HCT116 (cell line): Measurements from ENCODE around the gene PLEKHH2. TPM values are rescaled to one million over a fixed set of nuclear protein-coding genes. Genes with fewer than 3 reads are reported as not detected.

ENCODE experiments used
- ATAC-seq: fragments of 200-7000 bp; cut with Tn5 transposase; 2 replicates; pipeline ENCODE4 v1.9.1; 2020; ENCODE audit warnings: mild to moderate bottlenecking, moderate library complexity
- BruUV-seq: library from RNA; stranded (reverse); fragments of 400-500 nt; replicated peaks from 2 replicates; lab custom pipeline; 2021; lab: Mats Ljungman, UMichigan
- CTCF ChIA-PET: fragments of 300-600 bp; sonication (Branson Sonifier 250); formaldehyde crosslinking; loops from one replicate; lab custom pipeline; 2021; ENCODE audit warnings: antibody characterized with exemption; lab: Charles Lee
- POLR2A ChIA-PET: fragments of 300-600, 350-600 bp; sonication (Branson Sonifier 250); formaldehyde crosslinking; loops from one replicate; lab custom pipeline; 2021; ENCODE audit warnings: antibody characterized with exemption; lab: Charles Lee
- RAD21 ChIA-PET, 2 experiments: fragments of 300-600 bp; sonication (Branson Sonifier 250); formaldehyde crosslinking; loops; one replicate each; lab custom pipeline; 2023; ENCODE audit warnings: low total read pairs in 2 of 2; ENCODE audit not compliant: uncharacterized antibody in 2 of 2, unreplicated experiment in 2 of 2, low non-redundant PET in 1 of 2; lab: Charles Lee
- DNase-seq: peaks from one replicate; pipeline ENCODE4 v3.0.0-alpha.2; 2010; ENCODE audit warnings: low read depth, low spot score
- H2AFZ ChIP-seq: fragments of 200-600 bp; shearing (Covaris generic), sonication (generic); 2 replicates; pipeline ENCODE4 v1.6.1; 2017; ENCODE audit warnings: low read depth, mixed run types, mixed read lengths, antibody characterized with exemption, low read length; ENCODE audit not compliant: poor library complexity, severe bottlenecking
- H3K27ac ChIP-seq: 2 replicates; pipeline ENCODE4 v1.5.1; 2012; ENCODE audit warnings: low read depth, low read length
- H3K27me3 ChIP-seq: fragments of 200-600 bp; sonication (generic); 2 replicates; pipeline ENCODE4 v1.6.1; 2016; ENCODE audit warnings: mixed run types, low read length, mixed read lengths; ENCODE audit not compliant: insufficient read depth
- H3K36me3 ChIP-seq, 2 experiments: fragments of 200-500 bp in 1 of 2; fragments of 200-600 bp in 1 of 2; sonication (Bioruptor generic) in 1 of 2; sonication (generic) in 1 of 2; 2 replicates each; pipeline versions ENCODE4 v1.5.1 to v1.6.1; 2014 to 2016; ENCODE audit warnings: low read length in 2 of 2, inconsistent platforms in 1 of 2, mixed read lengths in 1 of 2, mixed run types in 1 of 2; ENCODE audit not compliant: insufficient read depth in 2 of 2, control insufficient read depth in 1 of 2
- H3K4me1 ChIP-seq, 2 experiments: fragments of 200-600 bp in 1 of 2; sonication (generic) in 1 of 2; 2 replicates each; pipeline versions ENCODE4 v1.5.1 to v1.6.1; 2012 to 2017; ENCODE audit warnings: low read length in 2 of 2, inconsistent platforms in 1 of 2, mild to moderate bottlenecking in 1 of 2, mixed read lengths in 1 of 2, mixed run types in 1 of 2, moderate library complexity in 1 of 2; ENCODE audit not compliant: insufficient read depth in 2 of 2, control insufficient read depth in 1 of 2
- H3K4me2 ChIP-seq: fragments of 200-600 bp; sonication (generic); 2 replicates; pipeline ENCODE4 v1.6.1; 2017; ENCODE audit warnings: mixed run types, low read length, mixed read lengths
- H3K4me3 ChIP-seq, 2 experiments: fragments of 200-600 bp in 1 of 2; sonication (generic) in 1 of 2; replicated peaks in 1 of 2; 2 replicates each; pipeline ENCODE4 v1.5.1; 2011 to 2016; ENCODE audit warnings: low read length in 2 of 2, control low read depth in 1 of 2, low read depth in 1 of 2, mild to moderate bottlenecking in 1 of 2, mixed read lengths in 1 of 2, mixed run types in 1 of 2
- H3K79me2 ChIP-seq: fragments of 200-600 bp; sonication (generic); 2 replicates; pipeline ENCODE4 v1.6.1; 2017; ENCODE audit warnings: mild to moderate bottlenecking, mixed run types, low read length, moderate library complexity, mixed read lengths; ENCODE audit not compliant: insufficient read depth
- H3K9ac ChIP-seq: fragments of 200-600 bp; sonication (generic); 2 replicates; pipeline ENCODE4 v1.6.1; 2016; ENCODE audit warnings: low read length, mixed read lengths
- H3K9me2 ChIP-seq: fragments of 200-600 bp; sonication (generic), shearing (Covaris generic); 2 replicates; pipeline ENCODE4 v1.6.1; 2017; ENCODE audit warnings: mixed run types, mild to moderate bottlenecking, moderate library complexity; ENCODE audit not compliant: insufficient read depth
- H3K9me3 ChIP-seq, 2 experiments: fragments of 200-500 bp in 1 of 2; fragments of 200-600 bp in 1 of 2; sonication (Bioruptor generic) in 1 of 2; sonication (generic) in 1 of 2; 2 replicates each; pipeline ENCODE4 v1.6.1; 2014 to 2017; ENCODE audit warnings: low read length in 2 of 2, mixed read lengths in 2 of 2, inconsistent platforms in 1 of 2, low read depth in 1 of 2, mild to moderate bottlenecking in 1 of 2, mixed run types in 1 of 2, moderate library complexity in 1 of 2; ENCODE audit not compliant: control insufficient read depth in 1 of 2, insufficient read depth in 1 of 2
- H4K20me1 ChIP-seq: fragments of 200-600 bp; sonication (generic), shearing (Covaris generic); 2 replicates; pipeline ENCODE4 v1.6.1; 2017; ENCODE audit warnings: mixed run types, mild to moderate bottlenecking, moderate library complexity; ENCODE audit not compliant: insufficient read depth
- CBX3 ChIP-seq: IDR thresholded peaks from 2 replicates; pipeline ENCODE4 v1.6.1; 2012; ENCODE audit warnings: low read depth
- CEBPB ChIP-seq: IDR thresholded peaks from 2 replicates; pipeline ENCODE4 v1.6.1; 2012; ENCODE audit warnings: low read depth
- EGR1 ChIP-seq: IDR thresholded peaks from 2 replicates; pipeline ENCODE4 v1.6.1; 2012; ENCODE audit warnings: low read depth
- EZH2 ChIP-seq: fragments of 200-600 bp; sonication (generic); IDR thresholded peaks from 2 replicates; pipeline ENCODE4 v1.6.1; 2017; ENCODE audit warnings: antibody characterized with exemption, mixed run types
- EZH2phosphoT487 ChIP-seq: fragments of 200-600 bp; IDR thresholded peaks from 2 replicates; pipeline ENCODE4 v1.6.1; 2018; ENCODE audit warnings: antibody characterized with exemption, borderline replicate concordance
- FOSL1 ChIP-seq: IDR thresholded peaks from 2 replicates; pipeline ENCODE4 v1.6.1; 2012; ENCODE audit warnings: low read depth
- JUND ChIP-seq: IDR thresholded peaks from 2 replicates; pipeline ENCODE4 v1.6.1; 2012
- POLR2A ChIP-seq: IDR thresholded peaks from 2 replicates; pipeline ENCODE4 v1.7.0; 2011; ENCODE audit warnings: borderline replicate concordance; ENCODE audit not compliant: insufficient read depth, insufficient read length; ENCODE audit errors: extremely low read depth
- POLR2AphosphoS5 ChIP-seq: IDR thresholded peaks from 2 replicates; pipeline ENCODE4 v1.6.1; 2011; ENCODE audit warnings: mild to moderate bottlenecking, low read depth, low read length, moderate library complexity
- RAD21 ChIP-seq: IDR thresholded peaks from 2 replicates; pipeline ENCODE4 v1.6.1; 2012; ENCODE audit warnings: low read depth, mild to moderate bottlenecking
- SIN3A ChIP-seq: IDR thresholded peaks from 2 replicates; pipeline ENCODE4 v1.6.1; 2012; ENCODE audit warnings: low read depth
- SP1 ChIP-seq: IDR thresholded peaks from 2 replicates; pipeline ENCODE4 v1.6.1; 2012; ENCODE audit warnings: low read depth
- SRF ChIP-seq: IDR thresholded peaks from 2 replicates; pipeline ENCODE4 v1.6.1; 2012; ENCODE audit warnings: low read depth
- TCF7L2 ChIP-seq: IDR thresholded peaks from 2 replicates; pipeline ENCODE4 v1.7.0; 2011; ENCODE audit warnings: borderline replicate concordance, inconsistent platforms; ENCODE audit not compliant: insufficient read depth, insufficient read length; ENCODE audit errors: extremely low read depth
- ZNF274 ChIP-seq: fragments of 200-500 bp; sonication (Bioruptor generic); IDR thresholded peaks from 2 replicates; pipeline ENCODE4 v1.6.1; 2014; ENCODE audit warnings: mild to moderate bottlenecking, low read depth, low read length, inconsistent platforms
- intact Hi-C: fragments of 100-400 bp; cut with micrococcal nuclease; formaldehyde crosslinking; loops from 2 replicates; pipeline ENCODE4 v1.10.0; 2022
- total RNA-seq: library from RNA; stranded (reverse); gene quantifications from one replicate; pipeline ENCODE4 v1.2.1, GENCODE V29; 2021; ENCODE audit not compliant: unreplicated experiment
- TF ChIP-seq, protein P1 (sequence below): IDR thresholded peaks from 2 replicates; pipeline ENCODE4 v1.6.1; 2011; ENCODE audit warnings: mild to moderate bottlenecking, low read length, moderate library complexity; ENCODE audit not compliant: insufficient replicate concordance; ENCODE audit errors: extremely low read depth
- TF ChIP-seq, protein P2 (sequence below), 3 experiments: fragments of 200-600 bp in 1 of 3; sonication (generic) in 1 of 3; IDR thresholded peaks in 2 of 3; conservative IDR thresholded peaks in 1 of 3; 2 replicates each; pipeline ENCODE4 v1.5.1; 2012 to 2017; ENCODE audit warnings: low read depth in 2 of 3, low read length in 2 of 3, antibody characterized with exemption in 1 of 3, borderline replicate concordance in 1 of 3, control low read depth in 1 of 3, mild to moderate bottlenecking in 1 of 3, mixed read lengths in 1 of 3, mixed run types in 1 of 3, moderate library complexity in 1 of 3; ENCODE audit not compliant: insufficient read depth in 1 of 3
- TF ChIP-seq, protein P3 (sequence below): IDR thresholded peaks from 2 replicates; pipeline ENCODE4 v1.6.1; 2012; ENCODE audit warnings: low read depth
- TF ChIP-seq, protein P4 (sequence below): IDR thresholded peaks from 2 replicates; pipeline ENCODE4 v1.6.1; 2012
- TF ChIP-seq, protein P5 (sequence below): IDR thresholded peaks from 2 replicates; pipeline ENCODE4 v1.6.1; 2012

The PLEKHH2 gene
- total RNA-seq, 1 experiment from 2014 or later: 7.8 TPM

DNA sequence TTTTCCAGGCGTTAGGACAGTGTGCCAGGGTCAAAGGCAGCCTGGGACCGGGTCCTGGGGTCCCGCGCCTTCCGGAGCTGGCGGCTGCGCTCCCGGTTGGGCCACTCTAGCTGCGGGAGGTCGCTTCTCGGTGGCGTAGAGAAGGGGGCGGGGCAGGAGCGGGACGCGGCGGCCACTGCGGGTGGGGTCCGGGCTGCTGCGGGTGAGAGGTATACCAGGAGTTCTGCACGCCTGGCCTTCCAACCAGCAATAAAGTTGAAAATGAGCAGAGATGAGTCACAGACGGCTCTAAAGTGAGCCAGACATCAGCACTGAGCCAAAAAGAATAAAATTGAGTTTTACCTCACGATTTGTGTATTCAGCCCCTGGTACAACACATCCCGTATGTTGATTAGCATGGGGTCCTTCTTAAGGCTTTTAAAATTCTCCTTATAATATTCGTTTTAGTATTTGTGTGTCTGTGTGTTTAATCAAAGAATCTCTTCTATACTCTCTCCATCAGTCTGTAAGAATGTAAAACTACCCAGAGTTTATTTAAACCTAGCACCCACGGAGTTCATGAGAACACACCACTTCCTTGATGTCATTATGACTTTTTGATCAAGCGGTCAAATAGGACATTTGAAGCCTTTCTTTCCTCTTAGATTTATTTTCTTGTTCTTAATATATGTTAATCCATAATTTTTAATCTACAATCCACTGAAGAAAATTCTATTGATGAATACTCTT is 39.4 kb downstream of the PLEKHH2 start, which contains the start of gene C1GALT1C1L:
Gene C1GALT1C1L (minus strand): TSS at position 108 of the 729 bp plus-strand sequence. CDS start 107 bp downstream, at position 1.
- BruUV-seq: no TSS peak
- intact Hi-C loops: no loop called here
- ATAC-seq: peak; percentile 84
- Histone ChIP-seq H4K20me1 (no peaks in the 10 kb centered on the region), H3K4me3 (peak within 1 kb of the TSS; percentile 39 to 49), H2AFZ (peak within 1 kb of the TSS; percentile 2), H3K36me3 (no peaks in the 10 kb centered on the region), H3K27ac (no peak within 1 kb of the TSS), H3K4me1 (peaks cover 0 to 2% of the 10 kb centered on the region in 2 experiments; a peak in 1 of 4 replicates), H3K79me2 (no peaks in the 10 kb centered on the region), H3K9me2 (no peaks in the 10 kb centered on the region), H3K9me3 (no peaks in the 10 kb centered on the region), H3K27me3 (no peaks in the 10 kb centered on the region), H3K4me2 (peak within 1 kb of the TSS; percentile 59), H3K9ac (0 out of 2 replicates have a peak within 1 kb of the TSS, but pooled peaks have one; percentile 11)
- TF ChIP-seq, protein P1, sequence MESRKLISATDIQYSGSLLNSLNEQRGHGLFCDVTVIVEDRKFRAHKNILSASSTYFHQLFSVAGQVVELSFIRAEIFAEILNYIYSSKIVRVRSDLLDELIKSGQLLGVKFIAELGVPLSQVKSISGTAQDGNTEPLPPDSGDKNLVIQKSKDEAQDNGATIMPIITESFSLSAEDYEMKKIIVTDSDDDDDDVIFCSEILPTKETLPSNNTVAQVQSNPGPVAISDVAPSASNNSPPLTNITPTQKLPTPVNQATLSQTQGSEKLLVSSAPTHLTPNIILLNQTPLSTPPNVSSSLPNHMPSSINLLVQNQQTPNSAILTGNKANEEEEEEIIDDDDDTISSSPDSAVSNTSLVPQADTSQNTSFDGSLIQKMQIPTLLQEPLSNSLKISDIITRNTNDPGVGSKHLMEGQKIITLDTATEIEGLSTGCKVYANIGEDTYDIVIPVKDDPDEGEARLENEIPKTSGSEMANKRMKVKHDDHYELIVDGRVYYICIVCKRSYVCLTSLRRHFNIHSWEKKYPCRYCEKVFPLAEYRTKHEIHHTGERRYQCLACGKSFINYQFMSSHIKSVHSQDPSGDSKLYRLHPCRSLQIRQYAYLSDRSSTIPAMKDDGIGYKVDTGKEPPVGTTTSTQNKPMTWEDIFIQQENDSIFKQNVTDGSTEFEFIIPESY: no peak
- TF ChIP-seq EZH2: no peak
- no peak for TF ChIP-seq POLR2A
- TF ChIP-seq, protein P2, sequence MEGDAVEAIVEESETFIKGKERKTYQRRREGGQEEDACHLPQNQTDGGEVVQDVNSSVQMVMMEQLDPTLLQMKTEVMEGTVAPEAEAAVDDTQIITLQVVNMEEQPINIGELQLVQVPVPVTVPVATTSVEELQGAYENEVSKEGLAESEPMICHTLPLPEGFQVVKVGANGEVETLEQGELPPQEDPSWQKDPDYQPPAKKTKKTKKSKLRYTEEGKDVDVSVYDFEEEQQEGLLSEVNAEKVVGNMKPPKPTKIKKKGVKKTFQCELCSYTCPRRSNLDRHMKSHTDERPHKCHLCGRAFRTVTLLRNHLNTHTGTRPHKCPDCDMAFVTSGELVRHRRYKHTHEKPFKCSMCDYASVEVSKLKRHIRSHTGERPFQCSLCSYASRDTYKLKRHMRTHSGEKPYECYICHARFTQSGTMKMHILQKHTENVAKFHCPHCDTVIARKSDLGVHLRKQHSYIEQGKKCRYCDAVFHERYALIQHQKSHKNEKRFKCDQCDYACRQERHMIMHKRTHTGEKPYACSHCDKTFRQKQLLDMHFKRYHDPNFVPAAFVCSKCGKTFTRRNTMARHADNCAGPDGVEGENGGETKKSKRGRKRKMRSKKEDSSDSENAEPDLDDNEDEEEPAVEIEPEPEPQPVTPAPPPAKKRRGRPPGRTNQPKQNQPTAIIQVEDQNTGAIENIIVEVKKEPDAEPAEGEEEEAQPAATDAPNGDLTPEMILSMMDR (IDR thresholded peaks at IDR 0.05 in 2 of 3, conservative IDR thresholded peaks at IDR 0.05 in 1 of 3; ENCODE audit: borderline replicate concordance in 1 of 3, insufficient read depth in 1 of 3, low read depth in 2 of 3, low read length in 2 of 3): no peak
- TF ChIP-seq SIN3A: no peak
- TF ChIP-seq, protein P3, sequence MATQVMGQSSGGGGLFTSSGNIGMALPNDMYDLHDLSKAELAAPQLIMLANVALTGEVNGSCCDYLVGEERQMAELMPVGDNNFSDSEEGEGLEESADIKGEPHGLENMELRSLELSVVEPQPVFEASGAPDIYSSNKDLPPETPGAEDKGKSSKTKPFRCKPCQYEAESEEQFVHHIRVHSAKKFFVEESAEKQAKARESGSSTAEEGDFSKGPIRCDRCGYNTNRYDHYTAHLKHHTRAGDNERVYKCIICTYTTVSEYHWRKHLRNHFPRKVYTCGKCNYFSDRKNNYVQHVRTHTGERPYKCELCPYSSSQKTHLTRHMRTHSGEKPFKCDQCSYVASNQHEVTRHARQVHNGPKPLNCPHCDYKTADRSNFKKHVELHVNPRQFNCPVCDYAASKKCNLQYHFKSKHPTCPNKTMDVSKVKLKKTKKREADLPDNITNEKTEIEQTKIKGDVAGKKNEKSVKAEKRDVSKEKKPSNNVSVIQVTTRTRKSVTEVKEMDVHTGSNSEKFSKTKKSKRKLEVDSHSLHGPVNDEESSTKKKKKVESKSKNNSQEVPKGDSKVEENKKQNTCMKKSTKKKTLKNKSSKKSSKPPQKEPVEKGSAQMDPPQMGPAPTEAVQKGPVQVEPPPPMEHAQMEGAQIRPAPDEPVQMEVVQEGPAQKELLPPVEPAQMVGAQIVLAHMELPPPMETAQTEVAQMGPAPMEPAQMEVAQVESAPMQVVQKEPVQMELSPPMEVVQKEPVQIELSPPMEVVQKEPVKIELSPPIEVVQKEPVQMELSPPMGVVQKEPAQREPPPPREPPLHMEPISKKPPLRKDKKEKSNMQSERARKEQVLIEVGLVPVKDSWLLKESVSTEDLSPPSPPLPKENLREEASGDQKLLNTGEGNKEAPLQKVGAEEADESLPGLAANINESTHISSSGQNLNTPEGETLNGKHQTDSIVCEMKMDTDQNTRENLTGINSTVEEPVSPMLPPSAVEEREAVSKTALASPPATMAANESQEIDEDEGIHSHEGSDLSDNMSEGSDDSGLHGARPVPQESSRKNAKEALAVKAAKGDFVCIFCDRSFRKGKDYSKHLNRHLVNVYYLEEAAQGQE: no peak
- no peak for TF ChIP-seq JUND
- no peak for TF ChIP-seq EZH2phosphoT487
- no peak for TF ChIP-seq TCF7L2
- TF ChIP-seq, protein P4, sequence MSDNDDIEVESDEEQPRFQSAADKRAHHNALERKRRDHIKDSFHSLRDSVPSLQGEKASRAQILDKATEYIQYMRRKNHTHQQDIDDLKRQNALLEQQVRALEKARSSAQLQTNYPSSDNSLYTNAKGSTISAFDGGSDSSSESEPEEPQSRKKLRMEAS: no peak
- no peak for TF ChIP-seq SRF
- TF ChIP-seq FOSL1: no peak
- no peak for TF ChIP-seq SP1
- TF ChIP-seq RAD21: no peak
- TF ChIP-seq, protein P5, sequence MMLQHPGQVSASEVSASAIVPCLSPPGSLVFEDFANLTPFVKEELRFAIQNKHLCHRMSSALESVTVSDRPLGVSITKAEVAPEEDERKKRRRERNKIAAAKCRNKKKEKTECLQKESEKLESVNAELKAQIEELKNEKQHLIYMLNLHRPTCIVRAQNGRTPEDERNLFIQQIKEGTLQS: no peak
- no peak for TF ChIP-seq CEBPB
- no peak for TF ChIP-seq EGR1
- TF ChIP-seq CBX3: no peak
- no peak for TF ChIP-seq POLR2AphosphoS5
- no peak for TF ChIP-seq ZNF274
- CTCF ChIA-PET: no interaction called here
- RAD21 ChIA-PET: no interaction called here
- POLR2A ChIA-PET: no interaction called here
- no peak for DNase-seq
